ENCODE data around the gene MEIS3.

DNA sequence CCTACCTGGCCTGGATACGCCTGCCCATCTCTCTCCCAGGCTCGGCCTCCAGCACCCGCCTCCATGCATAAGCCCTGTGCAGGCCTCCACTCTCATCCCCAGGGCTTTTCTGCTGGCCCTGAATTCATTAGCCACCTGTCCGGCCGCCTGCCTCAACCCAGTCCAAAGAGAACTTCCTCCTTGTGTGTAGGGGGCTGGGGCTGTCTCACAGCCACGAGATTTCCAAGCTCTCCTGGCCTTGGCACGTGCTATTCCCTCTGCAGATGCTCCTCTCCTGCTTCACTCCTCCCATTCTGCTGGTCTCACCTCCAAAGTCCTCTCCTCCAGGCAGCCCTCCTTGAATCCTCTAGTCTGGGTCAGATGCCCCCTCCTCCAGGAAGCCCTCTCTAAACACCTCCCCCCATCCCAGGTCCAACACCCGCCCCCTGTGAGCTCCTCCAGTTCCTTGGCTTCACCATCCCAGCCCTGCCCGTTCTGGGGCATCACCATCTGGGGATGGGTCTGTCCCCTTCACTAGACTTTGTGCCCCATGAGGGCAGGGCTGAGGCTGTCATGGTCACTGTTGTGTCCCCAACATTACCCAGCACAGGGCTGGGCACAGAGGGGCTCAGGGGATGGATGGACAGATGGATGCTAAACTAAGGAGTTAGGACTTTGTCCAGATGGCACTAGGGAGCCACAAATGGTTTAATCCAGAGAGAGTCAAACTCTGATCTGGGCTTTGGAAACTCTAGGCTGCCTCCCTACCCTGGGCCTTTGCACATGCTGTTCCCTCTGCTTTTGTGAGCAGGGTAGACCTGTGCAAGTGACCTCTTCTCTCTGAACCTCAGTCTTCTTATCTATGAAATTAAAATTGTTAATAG lies 14.8 kb downstream of the MEIS3 start:
- TF ChIP-seq CTCF (IDR thresholded peaks at IDR 0.05 in 2 of 3, conservative IDR thresholded peaks at IDR 0.05 in 1 of 3; ENCODE audit: control insufficient read depth in 2 of 3, extremely low read depth in 1 of 3, insufficient read depth in 1 of 3, low read depth in 3 of 3, low read length in 3 of 3): no peak
- TF ChIP-seq, protein P1, sequence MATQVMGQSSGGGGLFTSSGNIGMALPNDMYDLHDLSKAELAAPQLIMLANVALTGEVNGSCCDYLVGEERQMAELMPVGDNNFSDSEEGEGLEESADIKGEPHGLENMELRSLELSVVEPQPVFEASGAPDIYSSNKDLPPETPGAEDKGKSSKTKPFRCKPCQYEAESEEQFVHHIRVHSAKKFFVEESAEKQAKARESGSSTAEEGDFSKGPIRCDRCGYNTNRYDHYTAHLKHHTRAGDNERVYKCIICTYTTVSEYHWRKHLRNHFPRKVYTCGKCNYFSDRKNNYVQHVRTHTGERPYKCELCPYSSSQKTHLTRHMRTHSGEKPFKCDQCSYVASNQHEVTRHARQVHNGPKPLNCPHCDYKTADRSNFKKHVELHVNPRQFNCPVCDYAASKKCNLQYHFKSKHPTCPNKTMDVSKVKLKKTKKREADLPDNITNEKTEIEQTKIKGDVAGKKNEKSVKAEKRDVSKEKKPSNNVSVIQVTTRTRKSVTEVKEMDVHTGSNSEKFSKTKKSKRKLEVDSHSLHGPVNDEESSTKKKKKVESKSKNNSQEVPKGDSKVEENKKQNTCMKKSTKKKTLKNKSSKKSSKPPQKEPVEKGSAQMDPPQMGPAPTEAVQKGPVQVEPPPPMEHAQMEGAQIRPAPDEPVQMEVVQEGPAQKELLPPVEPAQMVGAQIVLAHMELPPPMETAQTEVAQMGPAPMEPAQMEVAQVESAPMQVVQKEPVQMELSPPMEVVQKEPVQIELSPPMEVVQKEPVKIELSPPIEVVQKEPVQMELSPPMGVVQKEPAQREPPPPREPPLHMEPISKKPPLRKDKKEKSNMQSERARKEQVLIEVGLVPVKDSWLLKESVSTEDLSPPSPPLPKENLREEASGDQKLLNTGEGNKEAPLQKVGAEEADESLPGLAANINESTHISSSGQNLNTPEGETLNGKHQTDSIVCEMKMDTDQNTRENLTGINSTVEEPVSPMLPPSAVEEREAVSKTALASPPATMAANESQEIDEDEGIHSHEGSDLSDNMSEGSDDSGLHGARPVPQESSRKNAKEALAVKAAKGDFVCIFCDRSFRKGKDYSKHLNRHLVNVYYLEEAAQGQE (IDR thresholded peaks at IDR 0.05; ENCODE audit: low read depth, low read length): no peak
- TF ChIP-seq, protein P2, sequence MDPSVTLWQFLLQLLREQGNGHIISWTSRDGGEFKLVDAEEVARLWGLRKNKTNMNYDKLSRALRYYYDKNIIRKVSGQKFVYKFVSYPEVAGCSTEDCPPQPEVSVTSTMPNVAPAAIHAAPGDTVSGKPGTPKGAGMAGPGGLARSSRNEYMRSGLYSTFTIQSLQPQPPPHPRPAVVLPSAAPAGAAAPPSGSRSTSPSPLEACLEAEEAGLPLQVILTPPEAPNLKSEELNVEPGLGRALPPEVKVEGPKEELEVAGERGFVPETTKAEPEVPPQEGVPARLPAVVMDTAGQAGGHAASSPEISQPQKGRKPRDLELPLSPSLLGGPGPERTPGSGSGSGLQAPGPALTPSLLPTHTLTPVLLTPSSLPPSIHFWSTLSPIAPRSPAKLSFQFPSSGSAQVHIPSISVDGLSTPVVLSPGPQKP (IDR thresholded peaks at IDR 0.05; ENCODE audit: low read depth, low read length): no peak
- no peak for TF ChIP-seq TARDBP (IDR thresholded peaks at IDR 0.05; ENCODE audit: borderline replicate concordance)
- TF ChIP-seq TCF7 (IDR thresholded peaks at IDR 0.05; ENCODE audit: borderline replicate concordance): no peak
- TF ChIP-seq, protein P3, sequence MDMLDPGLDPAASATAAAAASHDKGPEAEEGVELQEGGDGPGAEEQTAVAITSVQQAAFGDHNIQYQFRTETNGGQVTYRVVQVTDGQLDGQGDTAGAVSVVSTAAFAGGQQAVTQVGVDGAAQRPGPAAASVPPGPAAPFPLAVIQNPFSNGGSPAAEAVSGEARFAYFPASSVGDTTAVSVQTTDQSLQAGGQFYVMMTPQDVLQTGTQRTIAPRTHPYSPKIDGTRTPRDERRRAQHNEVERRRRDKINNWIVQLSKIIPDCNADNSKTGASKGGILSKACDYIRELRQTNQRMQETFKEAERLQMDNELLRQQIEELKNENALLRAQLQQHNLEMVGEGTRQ (IDR thresholded peaks at IDR 0.05; ENCODE audit: borderline replicate concordance, low read depth, low read length): no peak
- TF ChIP-seq POLR2A (IDR thresholded peaks at IDR 0.05; ENCODE audit: low read depth, low read length): no peak
- no peak for TF ChIP-seq KDM1A (IDR thresholded peaks at IDR 0.05; ENCODE audit: borderline replicate concordance)
- TF ChIP-seq FOXK2 (IDR thresholded peaks at IDR 0.05): no peak
- TF ChIP-seq CBX3 (IDR thresholded peaks at IDR 0.05; ENCODE audit: borderline replicate concordance, low read depth): no peak
